Fibroblast of lung (primary cell): ENCODE measurements around the gene ETNK2. TPM values are rescaled to one million over a fixed set of nuclear protein-coding genes. Genes with fewer than 3 reads are reported as not detected.

Experiments
- DNase-seq, 2 donors: peaks; one replicate each; pipeline versions ENCODE4 v3.0.0 to v3.0.0-alpha.2; 2010; ENCODE audit warnings: low read depth in 2 of 2
- H2AFZ ChIP-seq: 2 replicates; pipeline ENCODE4 v1.5.1; 2012; ENCODE audit warnings: low read length, control low read depth, inconsistent platforms
- H3K27ac ChIP-seq: 2 replicates; pipeline ENCODE4 v1.5.1; 2011; ENCODE audit warnings: low read length, control low read depth; ENCODE audit not compliant: insufficient read depth
- H3K27me3 ChIP-seq: 2 replicates; pipeline ENCODE4 v1.5.1; 2011; ENCODE audit warnings: mild to moderate bottlenecking, low read length; ENCODE audit not compliant: control insufficient read depth, insufficient read depth
- H3K36me3 ChIP-seq: 2 replicates; pipeline ENCODE4 v1.5.1; 2011; ENCODE audit warnings: low read length; ENCODE audit not compliant: control insufficient read depth, insufficient read depth
- H3K4me1 ChIP-seq: 2 replicates; pipeline ENCODE4 v1.5.1; 2011; ENCODE audit warnings: low read length; ENCODE audit not compliant: control insufficient read depth, insufficient read depth; ENCODE audit errors: extremely low read depth
- H3K4me2 ChIP-seq: 2 replicates; pipeline ENCODE4 v1.5.1; 2011; ENCODE audit warnings: low read length, control low read depth; ENCODE audit not compliant: insufficient read depth; ENCODE audit errors: extremely low read depth
- H3K4me3 ChIP-seq, 4 experiments: fragments of 200-600 bp in 1 of 4; sonication (generic) in 1 of 4; replicated peaks in 1 of 4; 2 replicates each; pipeline ENCODE4 v1.5.1; 2011 to 2016; ENCODE audit warnings: low read length in 4 of 4, low read depth in 3 of 4, mild to moderate bottlenecking in 3 of 4, control low read depth in 2 of 4, inconsistent platforms in 1 of 4, mixed read lengths in 1 of 4; ENCODE audit not compliant: insufficient read depth in 1 of 4; ENCODE audit errors: control extremely low read depth in 1 of 4
- H3K79me2 ChIP-seq: 2 replicates; pipeline ENCODE4 v1.5.1; 2012; ENCODE audit warnings: mild to moderate bottlenecking, low read length, inconsistent platforms; ENCODE audit not compliant: control insufficient read depth, insufficient read depth
- H3K9ac ChIP-seq: 2 replicates; pipeline ENCODE4 v1.5.1; 2011; ENCODE audit warnings: mild to moderate bottlenecking, low read length, control low read depth; ENCODE audit not compliant: insufficient read depth
- H3K9me3 ChIP-seq: 2 replicates; pipeline ENCODE4 v1.5.1; 2012; ENCODE audit warnings: low read depth, low read length; ENCODE audit not compliant: control insufficient read depth, insufficient read depth
- H4K20me1 ChIP-seq: 2 replicates; pipeline ENCODE4 v1.5.1; 2011; ENCODE audit warnings: low read length; ENCODE audit not compliant: control insufficient read depth, insufficient read depth; ENCODE audit errors: extremely low read depth
- CTCF ChIP-seq, 2 donors: IDR thresholded peaks in 1 of 2; conservative IDR thresholded peaks in 1 of 2; 1 replicate in 1 of 2; 2 replicates in 1 of 2; pipeline ENCODE4 v1.5.1; 2011 to 2012; ENCODE audit warnings: low read length in 2 of 2, control low read depth in 1 of 2, inconsistent platforms in 1 of 2, low read depth in 1 of 2, mild to moderate bottlenecking in 1 of 2
- EZH2 ChIP-seq: IDR thresholded peaks from 2 replicates; pipeline ENCODE4 v1.5.1; 2012; ENCODE audit warnings: low read length, control low read depth, mild to moderate bottlenecking; ENCODE audit errors: missing control alignments
- polyA plus RNA-seq, 2 donors: library from polyadenylated mRNA; depleted of rRNA in 1 of 2; stranded (reverse) in 1 of 2; unstranded in 1 of 2; fragments of >200 nt; gene quantifications; 2 replicates each; pipeline ENCODE4 v1.2.1, GENCODE V29; 2011 to 2012; ENCODE audit warnings: missing spikeins in 1 of 2
- total RNA-seq: library from RNA; depleted of rRNA; stranded (reverse); fragments of >200 nt; gene quantifications from 2 replicates; pipeline ENCODE4 v1.2.1, GENCODE V29; 2014

The ETNK2 gene
- total and polyA plus RNA-seq, 2 donors (not counting 1 experiment from before 2014, with no cell fraction given) = 1.7 to 4.0 TPM

GRCh38 chr1:204096931-204097330, 54.9 kb downstream of the ETNK2 start:
- Histone ChIP-seq H3K9me3 (no peaks in the 10 kb centered on the region), H2AFZ (no peak overlapping the region), H3K9ac (no peak overlapping the region), H3K4me2 (no peak overlapping the region), H3K27ac (no peak overlapping the region), H3K4me1 (no peaks in the 10 kb centered on the region), H3K79me2 (no peaks in the 10 kb centered on the region), H3K27me3 (no peaks in the 10 kb centered on the region), H3K36me3 (no peaks in the 10 kb centered on the region), H4K20me1 (no peaks in the 10 kb centered on the region), H3K4me3 (no peak overlapping the region)
- no peak for DNase-seq
- no peak for TF ChIP-seq CTCF (conservative IDR thresholded peaks at IDR 0.05 in 1 of 2, IDR thresholded peaks at IDR 0.05 in 1 of 2; ENCODE audit: low read depth in 1 of 2, low read length in 2 of 2)
- TF ChIP-seq EZH2 = no peak

- H3K4me1 ChIP-seq = no peaks in the 10 kb centered on the region
- no peak for DNase-seq
- no peak overlapping the region for H3K9ac ChIP-seq
- H3K9me3 ChIP-seq = no peaks in the 10 kb centered on the region
- no peaks in the 10 kb centered on the region for H3K36me3 ChIP-seq
- no peak overlapping the region for H3K27ac ChIP-seq
- H3K4me2 ChIP-seq = no peak overlapping the region
- TF ChIP-seq EZH2 (no peak), CTCF (conservative IDR thresholded peaks at IDR 0.05 in 1 of 2, IDR thresholded peaks at IDR 0.05 in 1 of 2; ENCODE audit: low read depth in 1 of 2, low read length in 2 of 2) (no peak)
- no peaks in the 10 kb centered on the region for H3K27me3 ChIP-seq
- H3K4me3 ChIP-seq = no peak overlapping the region
- H2AFZ ChIP-seq = no peak overlapping the region
- H3K79me2 ChIP-seq = no peaks in the 10 kb centered on the region
- no peaks in the 10 kb centered on the region for H4K20me1 ChIP-seq
Observed at GRCh38 chr1:204094856-204095634, 56.8 kb downstream of the ETNK2 start.

- H3K4me2 ChIP-seq = no peak overlapping the region
- H3K36me3 ChIP-seq = no peaks in the 10 kb centered on the region
- no peak overlapping the region for H3K4me3 ChIP-seq
- H3K27me3 ChIP-seq = no peaks in the 10 kb centered on the region
- H3K79me2 ChIP-seq = no peaks in the 10 kb centered on the region
- H3K4me1 ChIP-seq = no peaks in the 10 kb centered on the region
- no peak overlapping the region for H2AFZ ChIP-seq
- H3K27ac ChIP-seq = no peak overlapping the region
- H3K9me3 ChIP-seq = no peaks in the 10 kb centered on the region
- TF ChIP-seq EZH2 = no peak
- no peak for TF ChIP-seq CTCF (conservative IDR thresholded peaks at IDR 0.05 in 1 of 2, IDR thresholded peaks at IDR 0.05 in 1 of 2; ENCODE audit: low read depth in 1 of 2, low read length in 2 of 2)
- H4K20me1 ChIP-seq = no peaks in the 10 kb centered on the region
- H3K9ac ChIP-seq = no peak overlapping the region
- DNase-seq = no peak
Observed at GRCh38 chr1:204094313-204094729, 57.5 kb downstream of the ETNK2 start.
